Measurements from ENCODE around the gene HNRNPK. TPM values are rescaled to one million over a fixed set of nuclear protein-coding genes. Genes with fewer than 3 reads are reported as not detected.

Gene HNRNPK
- total RNA-seq = 472 and 571 TPM in 2 replicates

GRCh38 chr9:83979812-83980394, at the start of gene HNRNPK:
TSS of gene HNRNPK (minus strand) at chr9:83980215. CDS start at chr9:83978252, 1,963 bp downstream.

DNA sequence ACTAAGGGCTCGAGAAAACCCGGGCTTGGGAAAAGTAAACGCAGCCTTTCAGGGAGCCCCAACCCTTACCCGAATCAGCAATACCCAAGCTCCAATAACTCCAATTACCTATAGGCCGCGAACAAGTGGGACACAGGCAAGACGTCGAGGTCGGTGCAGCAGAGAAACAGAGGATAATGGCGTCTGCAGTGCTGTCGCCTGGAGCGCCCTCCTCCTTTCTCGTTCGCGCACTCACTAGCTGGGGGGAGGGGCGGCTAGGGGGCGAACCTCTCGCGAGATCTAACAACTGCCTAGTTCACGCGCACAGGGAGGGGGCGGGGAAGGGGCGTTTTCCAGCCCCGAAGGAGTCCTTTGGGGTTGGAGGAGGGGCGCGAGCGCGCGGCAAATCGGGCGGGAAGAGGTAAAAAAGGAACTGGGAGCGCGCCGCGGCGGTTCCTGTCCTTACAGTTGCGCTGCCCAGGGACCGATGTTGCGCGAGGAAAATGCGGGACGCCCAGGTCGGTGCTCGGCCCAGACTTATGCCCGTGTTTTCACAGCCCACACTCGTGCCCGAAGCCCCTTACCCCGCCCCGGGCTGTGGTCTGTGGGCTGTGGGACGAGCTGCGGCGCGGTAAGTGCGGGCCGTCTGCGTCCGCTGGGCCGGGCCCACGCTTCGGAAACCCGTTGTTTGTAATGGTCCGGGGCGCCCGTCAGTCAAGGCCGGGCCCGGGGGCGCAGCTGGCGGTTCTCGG, 545 bp upstream of the HNRNPK start, which contains the start of gene RMI1:
RMI1 (plus strand) TSS at position 411 of the 731 bp plus-strand sequence. CDS start 20,182 bp downstream, outside the sequence.

GRCh38 chr9:83920927-83921707, 58.9 kb downstream of the HNRNPK start, which contains the start of gene KIF27:
TSS of gene KIF27 (minus strand) at chr9:83921432. CDS start at chr9:83915591, 5,841 bp downstream.

Small RNAs within 50 kb of the gene (small RNA-seq; reads per million reads assigned to genes)
- not detected for gene RF00019 (ENCODE audit: low replicate concordance)

Other genes starting within 250 kb of the HNRNPK start
- 0.29 and 2.6 TPM in 2 replicates for gene GKAP1, start 162.4 kb downstream of the HNRNPK start, total RNA-seq
- 3.1 and 4.4 TPM in 2 replicates for gene KIF27, start 58.8 kb downstream of the HNRNPK start, total RNA-seq
- 3.3 and 11.2 TPM in 2 replicates for gene RMI1, start 590 bp upstream of the HNRNPK start, total RNA-seq